Esophagus muscularis mucosa (tissue), 4 donors: Measurements from ENCODE around the gene RAB15.

Experiments used
- CTCF ChIP-seq, 3 experiments: fragments of 200-600 bp in 2 of 3; fragments of 450-650 bp in 1 of 3; sonication (generic) in 2 of 3; IDR thresholded peaks; one replicate each; pipeline ENCODE4 v1.5.1; 2017 to 2019; ENCODE audit warnings: antibody characterized with exemption in 3 of 3, mild to moderate bottlenecking in 2 of 3, moderate library complexity in 1 of 3
- EP300 ChIP-seq: sonication (generic); formaldehyde crosslinking; IDR thresholded peaks from one replicate; pipeline ENCODE4 v1.6.1; 2017; ENCODE audit warnings: antibody characterized with exemption
- POLR2A ChIP-seq: fragments of 450-650 bp; IDR thresholded peaks from one replicate; pipeline ENCODE4 v1.6.1; 2017; ENCODE audit warnings: antibody characterized with exemption, moderate library complexity, mild to moderate bottlenecking, low read depth
- POLR2AphosphoS5 ChIP-seq, 2 donors: sonication (generic); formaldehyde crosslinking; IDR thresholded peaks; one replicate each; pipeline ENCODE4 v1.6.1; 2017; ENCODE audit warnings: antibody characterized with exemption in 2 of 2

- TF ChIP-seq CTCF (IDR thresholded peaks at IDR 0.05) (no peak), POLR2AphosphoS5 (IDR thresholded peaks at IDR 0.05) (no peak), POLR2A (no peak), EP300 (no peak)
Observed at GRCh38 chr14:65003394-65003793, 31.3 kb upstream of the RAB15 start.
